Activated naive CD4-positive, alpha-beta T cell treated with anti-CD3 and anti-CD28 coated beads for 36 hours (primary cell): ENCODE measurements around the gene ELF3. TPM values are rescaled to one million over a fixed set of nuclear protein-coding genes. Genes with fewer than 3 reads are reported as not detected.

Experiments
- CTCF ChIA-PET: fragments of 350-600 bp; sonication (Branson Sonifier 250); formaldehyde crosslinking; loops from one replicate; lab custom pipeline; 2021; ENCODE audit warnings: antibody characterized with exemption; lab: Charles Lee
- DNase-seq: peaks from one replicate; pipeline ENCODE4 v3.0.0-alpha.2; 2020
- H3K27ac Mint-ChIP-seq: one replicate; pipeline ENCODE4 v1.8.0; 2021; ENCODE audit warnings: mild to moderate bottlenecking, mixed read lengths
- H3K27me3 Mint-ChIP-seq: one replicate; pipeline ENCODE4 v1.8.0; 2021; ENCODE audit warnings: low read depth, mixed read lengths
- H3K36me3 Mint-ChIP-seq: one replicate; pipeline ENCODE4 v1.8.0; 2021; ENCODE audit warnings: low read depth, mixed read lengths
- H3K4me1 Mint-ChIP-seq: one replicate; pipeline ENCODE4 v1.8.0; 2021; ENCODE audit warnings: low read depth, mixed read lengths
- H3K4me3 Mint-ChIP-seq: one replicate; pipeline ENCODE4 v1.8.0; 2021; ENCODE audit warnings: mild to moderate bottlenecking, moderate library complexity, mixed read lengths
- H3K9me3 Mint-ChIP-seq: one replicate; pipeline ENCODE4 v1.8.0; 2021; ENCODE audit warnings: mixed read lengths
- intact Hi-C: fragments of 100-400 bp; cut with micrococcal nuclease; formaldehyde crosslinking; loops from one replicate; pipeline ENCODE4 v1.15.1; 2023
- total RNA-seq, 2 experiments: library from RNA; stranded (reverse); gene quantifications; one replicate each; pipeline ENCODE4 v1.2.3, GENCODE V29; 2021

The ELF3 gene
- total RNA-seq, 2 experiments from 2014 or later, result 0.27 to 0.31 TPM

DNA sequence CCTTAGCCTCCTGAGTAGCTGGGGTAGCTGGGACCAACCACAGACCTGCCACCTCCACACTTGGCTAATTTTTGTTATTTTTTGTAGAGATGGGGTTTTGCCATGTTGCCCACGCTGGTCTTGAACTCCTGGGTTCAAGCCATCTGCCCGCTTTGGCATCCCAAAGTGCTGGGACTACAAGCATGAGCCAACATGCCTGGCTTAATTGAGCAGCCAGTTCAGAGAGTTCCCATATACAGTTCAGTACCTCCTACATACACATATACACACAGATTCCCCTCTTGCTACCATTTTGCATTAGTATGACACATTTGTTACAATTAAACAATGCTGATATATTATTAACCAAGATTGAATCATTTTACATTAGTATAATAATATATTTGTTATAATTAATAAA is 25.0 kb upstream of the ELF3 start:
- Mint-ChIP-seq H3K36me3 (peaks cover 6% of the 10 kb centered on the region), H3K4me3 (no peak overlapping the region), H3K27me3 (no peaks in the 10 kb centered on the region), H3K27ac (no peak overlapping the region), H3K9me3 (no peaks in the 10 kb centered on the region), H3K4me1 (peaks cover 17% of the 10 kb centered on the region)
- intact Hi-C loops, result no loop called here
- CTCF ChIA-PET, result interaction anchor here (0.6 to 4.9 kb wide), 4 partner anchors 14 to 150 kb away, joined by 3 to 28 read pairs (median 10); no protein-coding TSS in a partner anchor
- no peak for DNase-seq

DNA sequence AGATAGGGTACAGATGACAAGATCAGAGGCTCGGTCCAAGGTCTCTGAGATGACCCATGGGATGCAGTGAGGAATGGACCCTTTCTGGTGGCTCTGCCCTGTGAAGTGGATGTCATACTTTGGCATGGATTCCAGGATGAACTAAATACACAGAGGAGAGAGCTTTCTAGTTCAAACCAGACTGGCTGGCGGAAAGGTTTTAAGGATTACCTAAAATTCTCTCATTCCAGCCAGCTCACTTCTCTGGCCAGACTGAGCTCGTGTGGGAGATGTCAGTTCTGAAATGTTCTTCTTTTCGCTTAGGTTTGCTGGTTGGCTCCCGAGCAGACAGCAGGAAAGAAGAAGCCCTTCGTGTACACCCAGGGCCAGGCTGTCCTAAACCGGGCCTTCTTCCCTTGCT is 21.8 kb upstream of the ELF3 start:
- intact Hi-C loops, result no loop called here
- H3K9me3 Mint-ChIP-seq, result no peaks in the 10 kb centered on the region
- H3K36me3 Mint-ChIP-seq, result peaks cover 10% of the 10 kb centered on the region
- DNase-seq, result no peak
- no peak overlapping the region for H3K27ac Mint-ChIP-seq
- CTCF ChIA-PET, result interaction anchor here (1.7 to 2.2 kb wide), 2 partner anchors 11 to 16 kb away, joined by 7 to 10 read pairs; no protein-coding TSS in a partner anchor
- no peak overlapping the region for H3K4me3 Mint-ChIP-seq
- H3K27me3 Mint-ChIP-seq, result no peaks in the 10 kb centered on the region
- peaks cover 5% of the 10 kb centered on the region for H3K4me1 Mint-ChIP-seq

- H3K36me3 Mint-ChIP-seq, result peaks cover 14% of the 10 kb centered on the region
Observed at GRCh38 chr1:201989354-201990128, 20.8 kb upstream of the ELF3 start.

GRCh38 chr1:201990427-201990826 is 20.0 kb upstream of the ELF3 start:
- Mint-ChIP-seq H3K4me1 (no peaks in the 10 kb centered on the region), H3K36me3 (peaks cover 14% of the 10 kb centered on the region), H3K27me3 (no peaks in the 10 kb centered on the region), H3K4me3 (no peak overlapping the region), H3K27ac (no peak overlapping the region), H3K9me3 (no peaks in the 10 kb centered on the region)
- DNase-seq, result no peak
- intact Hi-C loops, result no loop called here
- CTCF ChIA-PET, result interaction anchor here (0.8 kb wide), 1 partner anchor 94 kb away, joined by 3 read pairs; no protein-coding TSS in a partner anchor

More at GRCh38 chr1:201989354-201990128, 20.8 kb upstream of the ELF3 start:
- Mint-ChIP-seq H3K9me3 (no peaks in the 10 kb centered on the region), H3K4me1 (no peaks in the 10 kb centered on the region), H3K4me3 (no peak overlapping the region), H3K27me3 (no peaks in the 10 kb centered on the region), H3K27ac (no peak overlapping the region)
- no peak for DNase-seq
- CTCF ChIA-PET, result interaction anchor here (1.7 to 2.2 kb wide), 2 partner anchors 10 to 17 kb away, joined by 7 to 10 read pairs; no protein-coding TSS in a partner anchor
- intact Hi-C loops, result no loop called here

DNA sequence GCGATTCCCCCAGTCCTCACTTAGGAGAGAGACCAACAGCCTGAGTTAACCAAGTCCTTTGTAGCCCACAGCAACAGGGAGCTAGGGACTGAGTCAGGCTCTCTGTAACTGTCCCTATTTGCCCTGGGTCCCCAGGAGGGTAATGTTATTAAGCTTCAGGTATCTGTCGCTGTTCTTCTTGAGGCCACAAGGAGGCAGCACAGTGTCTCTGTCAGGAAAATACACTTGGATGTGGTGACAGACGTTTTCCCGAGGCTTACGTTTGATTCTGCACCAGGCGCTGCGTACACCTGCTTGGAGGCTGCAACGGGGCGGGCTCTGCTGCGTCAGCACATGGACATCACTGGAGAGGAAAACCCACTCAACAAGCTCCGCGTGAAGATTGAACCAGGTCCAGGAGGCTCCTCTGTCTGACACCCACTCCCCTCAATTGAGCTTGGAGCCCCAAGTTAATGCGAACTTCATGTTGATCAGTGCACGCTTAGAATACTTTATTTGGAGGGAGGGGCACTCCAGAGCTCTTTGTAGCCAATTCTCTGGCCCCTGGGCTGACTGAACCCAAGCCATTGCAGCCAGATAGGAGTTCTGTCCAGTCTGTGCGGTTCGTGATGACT is 10.7 kb upstream of the ELF3 start:
- peak; percentile 53 for DNase-seq
- no peak overlapping the region for H3K4me3 Mint-ChIP-seq
- H3K4me1 Mint-ChIP-seq, result no peaks in the 10 kb centered on the region
- intact Hi-C loops, result loop anchor here (1.0 to 2.0 kb wide), 2 partner anchors 103 to 135 kb away; no protein-coding TSS in a partner anchor
- H3K9me3 Mint-ChIP-seq, result no peaks in the 10 kb centered on the region
- H3K27me3 Mint-ChIP-seq, result no peaks in the 10 kb centered on the region
- peaks cover 26% of the 10 kb centered on the region for H3K36me3 Mint-ChIP-seq
- CTCF ChIA-PET, result interaction anchor here (0.5 to 4.8 kb wide), 37 partner anchors 11 to 296 kb away, joined by 3 to 46 read pairs (median 4); partner anchors contain the start of genes ELF3, LMOD1 and RNPEP
- H3K27ac Mint-ChIP-seq, result no peak overlapping the region

GRCh38 chr1:202002507-202002906 is 7.9 kb upstream of the ELF3 start:
- Mint-ChIP-seq H3K4me3 (no peak overlapping the region), H3K27ac (no peak overlapping the region), H3K9me3 (no peaks in the 10 kb centered on the region), H3K27me3 (no peaks in the 10 kb centered on the region), H3K4me1 (no peaks in the 10 kb centered on the region), H3K36me3 (peaks cover 20% of the 10 kb centered on the region)
- intact Hi-C loops, result no loop called here
- no peak for DNase-seq
- CTCF ChIA-PET, result interaction anchor here (0.6 to 4.8 kb wide), 4 partner anchors 106 to 295 kb away, joined by 3 to 46 read pairs (median 18); no protein-coding TSS in a partner anchor

- no peak overlapping the region for H3K27ac Mint-ChIP-seq
- no peak overlapping the region for H3K4me3 Mint-ChIP-seq
- no peak for DNase-seq
- H3K9me3 Mint-ChIP-seq, result no peaks in the 10 kb centered on the region
- H3K4me1 Mint-ChIP-seq, result no peaks in the 10 kb centered on the region
- no peaks in the 10 kb centered on the region for H3K27me3 Mint-ChIP-seq
- H3K36me3 Mint-ChIP-seq, result peaks cover 18% of the 10 kb centered on the region
- CTCF ChIA-PET, result no interaction called here
- intact Hi-C loops, result no loop called here
Observed at GRCh38 chr1:202004711-202005110, 5.7 kb upstream of the ELF3 start.

DNA sequence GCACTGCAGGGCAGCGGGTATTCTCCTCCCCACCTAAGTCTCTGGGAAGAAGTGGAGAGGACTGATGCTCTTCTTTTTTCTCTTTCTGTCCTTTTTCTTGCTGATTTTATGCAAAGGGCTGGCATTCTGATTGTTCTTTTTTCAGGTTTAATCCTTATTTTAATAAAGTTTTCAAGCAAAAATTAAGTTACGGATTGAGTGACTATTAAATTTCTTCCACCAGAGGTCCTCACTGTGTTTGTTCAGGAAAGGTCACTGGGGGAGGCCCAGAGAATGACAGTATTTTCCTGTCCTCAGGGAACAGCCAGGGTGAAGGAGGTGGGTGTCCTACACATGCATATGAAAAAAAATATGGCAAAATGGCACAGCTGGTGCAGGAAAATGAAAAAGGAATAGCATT is 4.4 kb upstream of the ELF3 start:
- intact Hi-C loops, result no loop called here
- CTCF ChIA-PET, result interaction anchor here (0.6 to 0.8 kb wide), 2 partner anchors 114 to 130 kb away, joined by 3 to 4 read pairs; no protein-coding TSS in a partner anchor
- peaks cover 14% of the 10 kb centered on the region for H3K36me3 Mint-ChIP-seq

GRCh38 chr1:202007304-202007703 is 3.1 kb upstream of the ELF3 start:
- Mint-ChIP-seq H3K4me1 (no peaks in the 10 kb centered on the region), H3K9me3 (no peaks in the 10 kb centered on the region), H3K4me3 (no peak overlapping the region), H3K27me3 (no peaks in the 10 kb centered on the region), H3K27ac (no peak overlapping the region), H3K36me3 (peaks cover 10% of the 10 kb centered on the region)
- DNase-seq, result no peak
- CTCF ChIA-PET, result interaction anchor here (0.8 to 3.2 kb wide), 9 partner anchors 9 to 330 kb away, joined by 3 to 14 read pairs (median 3); no protein-coding TSS in a partner anchor
- intact Hi-C loops, result no loop called here

More for the DNA sequence above, 4.4 kb upstream of the ELF3 start:
- Mint-ChIP-seq H3K9me3 (no peaks in the 10 kb centered on the region), H3K27me3 (no peaks in the 10 kb centered on the region), H3K27ac (no peak overlapping the region), H3K4me3 (no peak overlapping the region), H3K4me1 (no peaks in the 10 kb centered on the region)
- no peak for DNase-seq

- Mint-ChIP-seq H3K4me1 (no peaks in the 10 kb centered on the region), H3K9me3 (no peaks in the 10 kb centered on the region), H3K27me3 (no peaks in the 10 kb centered on the region), H3K4me3 (no peak overlapping the region), H3K27ac (no peak overlapping the region), H3K36me3 (peaks cover 10% of the 10 kb centered on the region)
- DNase-seq, result no peak
- CTCF ChIA-PET, result interaction anchor here (0.8 to 3.2 kb wide), 9 partner anchors 10 to 331 kb away, joined by 3 to 14 read pairs (median 3); no protein-coding TSS in a partner anchor
- intact Hi-C loops, result no loop called here
Observed at GRCh38 chr1:202007805-202008489, 2.4 kb upstream of the ELF3 start.

GRCh38 chr1:202009326-202010179 is 834 bp upstream of the ELF3 start:
- H3K36me3 Mint-ChIP-seq, result peaks cover 3% of the 10 kb centered on the region
- H3K4me3 Mint-ChIP-seq, result no peak overlapping the region
- DNase-seq, result peak; percentile 80
- intact Hi-C loops, result loop anchor here (1.0 kb wide), 2 partner anchors 110 to 126 kb away; no protein-coding TSS in a partner anchor
- CTCF ChIA-PET, result interaction anchor here (0.5 to 3.2 kb wide), 10 partner anchors 8 to 147 kb away, joined by 3 to 23 read pairs (median 3); no protein-coding TSS in a partner anchor
- no peaks in the 10 kb centered on the region for H3K9me3 Mint-ChIP-seq
- H3K27me3 Mint-ChIP-seq, result no peaks in the 10 kb centered on the region
- no peaks in the 10 kb centered on the region for H3K4me1 Mint-ChIP-seq
- no peak overlapping the region for H3K27ac Mint-ChIP-seq
